Loucy (cell line): ENCODE measurements around the gene ROBO1.

Source experiments
- H2AFZ ChIP-seq: fragments of 200-600 bp; sonication (generic); 2 replicates; pipeline ENCODE4 v1.6.0; 2016; ENCODE audit warnings: antibody characterized with exemption, mild to moderate bottlenecking, low read length, moderate library complexity
- H3F3A ChIP-seq: fragments of 200-600 bp; 2 replicates; pipeline ENCODE4 v1.6.0; 2016; ENCODE audit warnings: antibody characterized with exemption, low read depth, mild to moderate bottlenecking
- H3K27me3 ChIP-seq: fragments of 200-600 bp; sonication (generic); 2 replicates; pipeline ENCODE4 v1.6.1; 2014; ENCODE audit warnings: low read length, mild to moderate bottlenecking; ENCODE audit not compliant: insufficient read depth, poor library complexity, severe bottlenecking
- H3K36me3 ChIP-seq: fragments of 200-600 bp; sonication (generic); 2 replicates; pipeline ENCODE4 v1.6.1; 2016; ENCODE audit warnings: low read length; ENCODE audit not compliant: insufficient read depth
- H3K4me1 ChIP-seq: fragments of 200-600 bp; sonication (generic); 2 replicates; pipeline ENCODE4 v1.5.1; 2014; ENCODE audit warnings: low read length, mild to moderate bottlenecking; ENCODE audit not compliant: insufficient read depth, poor library complexity, severe bottlenecking
- H3K4me2 ChIP-seq: fragments of 200-600 bp; sonication (generic); 2 replicates; pipeline ENCODE4 v1.6.0; 2014; ENCODE audit warnings: antibody characterized with exemption, low read length, low read depth, mild to moderate bottlenecking; ENCODE audit not compliant: poor library complexity, severe bottlenecking
- H3K4me3 ChIP-seq: fragments of 200-600 bp; sonication (generic); 2 replicates; pipeline ENCODE4 v1.5.1; 2014; ENCODE audit warnings: low read length, mild to moderate bottlenecking, mixed read lengths; ENCODE audit not compliant: poor library complexity, severe bottlenecking
- H3K79me2 ChIP-seq: fragments of 200-600 bp; sonication (generic); 2 replicates; pipeline ENCODE4 v1.6.1; 2014; ENCODE audit warnings: low read length; ENCODE audit not compliant: insufficient read depth
- H3K9ac ChIP-seq: fragments of 200-600 bp; sonication (generic); 2 replicates; pipeline ENCODE4 v1.6.0; 2014; ENCODE audit warnings: mild to moderate bottlenecking, low read depth, low read length, moderate library complexity; ENCODE audit not compliant: poor library complexity, severe bottlenecking
- H3K9me2 ChIP-seq: fragments of 200-600 bp; sonication (generic); replicated peaks from 2 replicates; pipeline ENCODE4 v1.6.1; 2016; ENCODE audit warnings: low read depth, low read length, mixed read lengths
- H3K9me3 ChIP-seq: fragments of 200-600 bp; sonication (generic); 2 replicates; pipeline ENCODE4 v1.6.1; 2014; ENCODE audit warnings: mild to moderate bottlenecking, antibody characterized with exemption, low read length, low read depth; ENCODE audit not compliant: insufficient read depth
- H4K20me1 ChIP-seq: fragments of 200-600 bp; sonication (generic); 2 replicates; pipeline ENCODE4 v1.6.0; 2014; ENCODE audit warnings: antibody characterized with exemption, low read length, mild to moderate bottlenecking; ENCODE audit not compliant: insufficient read depth, poor library complexity, severe bottlenecking
- EZH2phosphoT487 ChIP-seq: fragments of 200-600 bp; IDR thresholded peaks from 2 replicates; pipeline ENCODE4 v1.6.1; 2018; ENCODE audit warnings: antibody characterized with exemption, mild to moderate bottlenecking, moderate library complexity, borderline replicate concordance
- TF ChIP-seq, protein P1 (sequence below): fragments of 200-600 bp; sonication (generic); conservative IDR thresholded peaks from 2 replicates; pipeline ENCODE4 v1.5.1; 2014; ENCODE audit warnings: mild to moderate bottlenecking, antibody characterized with exemption, low read length

The ROBO1 gene

DNA sequence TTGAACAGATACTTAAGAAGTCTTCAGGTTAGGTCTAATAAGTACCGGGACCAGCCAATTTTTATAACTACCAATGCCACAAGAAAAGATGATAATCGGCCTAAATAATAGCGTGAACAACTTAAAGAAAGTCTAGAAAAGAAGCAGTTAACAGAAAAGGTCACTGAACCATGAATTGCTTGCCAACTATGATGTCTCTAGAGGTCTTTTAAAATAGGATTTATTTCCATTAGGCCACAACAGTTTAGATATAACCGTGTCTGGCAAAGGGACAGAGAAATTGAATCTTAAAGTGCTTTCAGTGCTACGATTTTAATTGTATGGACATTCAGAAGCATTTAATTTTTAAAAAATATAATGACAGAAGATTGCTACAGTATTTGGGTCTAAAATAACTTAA lies 1070.4 kb downstream of the ROBO1 start:
- Histone ChIP-seq H3K9ac (no peak overlapping the region), H3F3A (no peaks in the 10 kb centered on the region), H3K9me2 (no peaks in the 10 kb centered on the region), H3K79me2 (no peaks in the 10 kb centered on the region), H3K27me3 (no peaks in the 10 kb centered on the region), H3K4me3 (no peak overlapping the region), H3K9me3 (no peaks in the 10 kb centered on the region), H3K4me2 (no peak overlapping the region), H4K20me1 (no peaks in the 10 kb centered on the region), H3K36me3 (no peaks in the 10 kb centered on the region), H2AFZ (no peak overlapping the region), H3K4me1 (no peaks in the 10 kb centered on the region)
- no peak for TF ChIP-seq EZH2phosphoT487
- TF ChIP-seq, protein P1, sequence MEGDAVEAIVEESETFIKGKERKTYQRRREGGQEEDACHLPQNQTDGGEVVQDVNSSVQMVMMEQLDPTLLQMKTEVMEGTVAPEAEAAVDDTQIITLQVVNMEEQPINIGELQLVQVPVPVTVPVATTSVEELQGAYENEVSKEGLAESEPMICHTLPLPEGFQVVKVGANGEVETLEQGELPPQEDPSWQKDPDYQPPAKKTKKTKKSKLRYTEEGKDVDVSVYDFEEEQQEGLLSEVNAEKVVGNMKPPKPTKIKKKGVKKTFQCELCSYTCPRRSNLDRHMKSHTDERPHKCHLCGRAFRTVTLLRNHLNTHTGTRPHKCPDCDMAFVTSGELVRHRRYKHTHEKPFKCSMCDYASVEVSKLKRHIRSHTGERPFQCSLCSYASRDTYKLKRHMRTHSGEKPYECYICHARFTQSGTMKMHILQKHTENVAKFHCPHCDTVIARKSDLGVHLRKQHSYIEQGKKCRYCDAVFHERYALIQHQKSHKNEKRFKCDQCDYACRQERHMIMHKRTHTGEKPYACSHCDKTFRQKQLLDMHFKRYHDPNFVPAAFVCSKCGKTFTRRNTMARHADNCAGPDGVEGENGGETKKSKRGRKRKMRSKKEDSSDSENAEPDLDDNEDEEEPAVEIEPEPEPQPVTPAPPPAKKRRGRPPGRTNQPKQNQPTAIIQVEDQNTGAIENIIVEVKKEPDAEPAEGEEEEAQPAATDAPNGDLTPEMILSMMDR, result no peak

- no peaks in the 10 kb centered on the region for H3K79me2 ChIP-seq
- no peaks in the 10 kb centered on the region for H3K4me1 ChIP-seq
- no peak overlapping the region for H3K4me2 ChIP-seq
- H3K27me3 ChIP-seq, result no peaks in the 10 kb centered on the region
- no peaks in the 10 kb centered on the region for H3K9me3 ChIP-seq
- H3K9ac ChIP-seq, result no peak overlapping the region
- no peak overlapping the region for H3K4me3 ChIP-seq
- H3F3A ChIP-seq, result no peaks in the 10 kb centered on the region
- TF ChIP-seq, protein P1, result no peak
- TF ChIP-seq EZH2phosphoT487, result no peak
- H3K9me2 ChIP-seq, result no peaks in the 10 kb centered on the region
- H4K20me1 ChIP-seq, result no peaks in the 10 kb centered on the region
- no peaks in the 10 kb centered on the region for H3K36me3 ChIP-seq
- H2AFZ ChIP-seq, result no peak overlapping the region
Observed at GRCh38 chr3:78690766-78691165, 1077.0 kb downstream of the ROBO1 start.

- no peaks in the 10 kb centered on the region for H3K27me3 ChIP-seq
- no peaks in the 10 kb centered on the region for H4K20me1 ChIP-seq
- H3K4me3 ChIP-seq, result no peak overlapping the region
- no peaks in the 10 kb centered on the region for H3K9me2 ChIP-seq
- H3K79me2 ChIP-seq, result no peaks in the 10 kb centered on the region
- no peaks in the 10 kb centered on the region for H3K4me1 ChIP-seq
- H3K36me3 ChIP-seq, result no peaks in the 10 kb centered on the region
- H3K9ac ChIP-seq, result no peak overlapping the region
- no peaks in the 10 kb centered on the region for H3F3A ChIP-seq
- H3K9me3 ChIP-seq, result no peaks in the 10 kb centered on the region
- H3K4me2 ChIP-seq, result no peak overlapping the region
- TF ChIP-seq, protein P1, result no peak
- TF ChIP-seq EZH2phosphoT487, result no peak
- H2AFZ ChIP-seq, result no peak overlapping the region
Observed at GRCh38 chr3:78689378-78689777, 1078.4 kb downstream of the ROBO1 start.
